K562 (cell line): ENCODE data around the gene TENM4. TPM values are rescaled to one million over a fixed set of nuclear protein-coding genes. Genes with fewer than 3 reads are reported as not detected.

Experiments used
- ATAC-seq: fragments of 200-7000 bp; cut with Tn5 transposase; 3 replicates; pipeline ENCODE4 v1.9.1; 2020; ENCODE audit warnings: moderate library complexity
- BruUV-seq: library from RNA; stranded (reverse); fragments of 400-500 nt; replicated peaks from 2 replicates; lab custom pipeline; 2021; lab: Mats Ljungman, UMichigan
- CTCF ChIA-PET: fragments of 300-600 bp; formaldehyde crosslinking; extraction: SDS; loops from one replicate; lab custom pipeline; 2021; ENCODE audit warnings: low intra/inter-chr PET ratio; lab: Yijun Ruan, JAX
- POLR2A ChIA-PET: fragments of 300-600, 350-650 bp; sonication (Branson Sonifier 250); formaldehyde crosslinking; extraction: SDS; loops from one replicate; lab custom pipeline; 2021; ENCODE audit warnings: antibody characterized with exemption, inconsistent platforms; lab: Yijun Ruan, JAX
- DNase-seq, 4 experiments: peaks; one replicate each; pipeline versions ENCODE4 v3.0.0 to v3.0.0-alpha.2; 2011 to 2018; ENCODE audit warnings: low spot score in 3 of 4, mixed read lengths in 3 of 4; ENCODE audit errors: extremely low read depth in 1 of 4
- FAIRE-seq: peaks from 2 replicates; lab custom pipeline; 2011; peaks lifted over from hg19 to GRCh38; lab: Jason Lieb, UNC
- H2AFZ ChIP-seq: 2 replicates; pipeline ENCODE4 v1.6.0; 2011; ENCODE audit warnings: low read depth, low read length, control low read depth, inconsistent platforms
- H3K27ac ChIP-seq: fragments of 200-600 bp; 3 replicates; pipeline ENCODE4 v1.8.0; 2011; ENCODE audit warnings: low read depth, mild to moderate bottlenecking, control low read depth, inconsistent platforms, low read length, moderate library complexity, mixed read lengths; ENCODE audit errors: extremely low read depth
- H3K27me3 ChIP-seq, 2 experiments: fragments of 300-600 bp in 1 of 2; 2 replicates in 1 of 2; 3 replicates in 1 of 2; pipeline versions ENCODE4 v1.6.0 to v1.8.0; 2011; ENCODE audit warnings: inconsistent platforms in 2 of 2, low read length in 2 of 2, mild to moderate bottlenecking in 1 of 2, mixed read lengths in 1 of 2, moderate library complexity in 1 of 2; ENCODE audit not compliant: control insufficient read depth in 2 of 2, insufficient read depth in 2 of 2
- H3K36me3 ChIP-seq: fragments of 300-600 bp; 3 replicates; pipeline ENCODE4 v1.8.0; 2011; ENCODE audit warnings: mild to moderate bottlenecking, low read length, inconsistent platforms; ENCODE audit not compliant: control insufficient read depth, insufficient read depth
- H3K4me1 ChIP-seq, 2 experiments: fragments of 200-600 bp in 1 of 2; replicated peaks in 1 of 2; 2 replicates in 1 of 2; 3 replicates in 1 of 2; pipeline versions ENCODE4 v1.5.1 to v1.8.0; 2011; ENCODE audit warnings: inconsistent platforms in 2 of 2, low read length in 2 of 2, mild to moderate bottlenecking in 1 of 2, mixed read lengths in 1 of 2, moderate library complexity in 1 of 2; ENCODE audit not compliant: control insufficient read depth in 2 of 2, insufficient read depth in 2 of 2
- H3K4me2 ChIP-seq: 2 replicates; pipeline ENCODE4 v1.6.1; 2011; ENCODE audit warnings: low read length, control low read depth, inconsistent platforms, mixed read lengths; ENCODE audit not compliant: insufficient read depth
- H3K4me3 ChIP-seq: fragments of 200-600 bp; sonication (generic), shearing (Covaris generic); 2 replicates; pipeline ENCODE4 v1.5.1; 2016; ENCODE audit warnings: control low read depth, inconsistent platforms
- H3K79me2 ChIP-seq: fragments of 200-600 bp; 3 replicates; pipeline ENCODE4 v1.8.0; 2011; ENCODE audit warnings: low read length, inconsistent platforms; ENCODE audit not compliant: control insufficient read depth, insufficient read depth
- H3K9ac ChIP-seq, 2 experiments: 2 replicates each; pipeline versions ENCODE4 v1.6.0 to v1.6.1; 2011; ENCODE audit warnings: low read depth in 2 of 2, low read length in 2 of 2, control low read depth in 1 of 2, inconsistent platforms in 1 of 2, mild to moderate bottlenecking in 1 of 2, mixed read lengths in 1 of 2; ENCODE audit not compliant: insufficient read depth in 1 of 2
- H3K9me1 ChIP-seq: one replicate; pipeline ENCODE4 v1.6.0; 2011; ENCODE audit warnings: inconsistent platforms, mild to moderate bottlenecking, low read length, moderate library complexity; ENCODE audit not compliant: control insufficient read depth, insufficient read depth
- H3K9me3 ChIP-seq: replicated peaks from 2 replicates; pipeline ENCODE4 v1.5.1; 2011; ENCODE audit warnings: low read depth, low read length, inconsistent platforms; ENCODE audit not compliant: control insufficient read depth, insufficient read depth
- H4K20me1 ChIP-seq: replicated peaks from 2 replicates; pipeline ENCODE4 v1.6.1; 2011; ENCODE audit warnings: low read length, inconsistent platforms, mixed read lengths; ENCODE audit not compliant: control insufficient read depth, insufficient read depth
- BCLAF1 ChIP-seq, 2 experiments: fragments of 450-650 bp in 1 of 2; IDR thresholded peaks; 2 replicates each; pipeline ENCODE4 v1.6.1; 2011 to 2017; ENCODE audit warnings: low read depth in 2 of 2, antibody characterized with exemption in 1 of 2, borderline replicate concordance in 1 of 2, low read length in 1 of 2, mild to moderate bottlenecking in 1 of 2, mixed read lengths in 1 of 2; ENCODE audit not compliant: control insufficient read depth in 1 of 2
- CHD2 ChIP-seq: IDR thresholded peaks from 2 replicates; pipeline ENCODE4 v1.6.1; 2011; ENCODE audit warnings: low read depth, low read length
- COPS2 ChIP-seq: fragments of 450-650 bp; conservative IDR thresholded peaks from 2 replicates; pipeline ENCODE4 v1.6.1; 2016; ENCODE audit warnings: mild to moderate bottlenecking, moderate library complexity
- HDAC8 ChIP-seq: fragments of 450-650 bp; IDR thresholded peaks from 2 replicates; pipeline ENCODE4 v1.6.1; 2016; ENCODE audit warnings: mild to moderate bottlenecking, missing genetic modification characterization, moderate library complexity, missing compliant biosample characterization
- HDGF ChIP-seq: fragments of 450-650 bp; IDR thresholded peaks from 2 replicates; pipeline ENCODE4 v1.6.1; 2016
- HES1 ChIP-seq: fragments of 450-650 bp; IDR thresholded peaks from 2 replicates; pipeline ENCODE4 v1.6.1; 2016; ENCODE audit warnings: low read depth, mild to moderate bottlenecking, moderate library complexity
- KAT8 ChIP-seq: fragments of 450-650 bp; IDR thresholded peaks from 2 replicates; pipeline ENCODE4 v1.6.1; 2016; ENCODE audit warnings: low read depth, mild to moderate bottlenecking
- MAZ ChIP-seq, 2 experiments: fragments of 450-650 bp in 1 of 2; sonication (generic) in 1 of 2; formaldehyde crosslinking; IDR thresholded peaks in 1 of 2; conservative IDR thresholded peaks in 1 of 2; 2 replicates each; pipeline versions ENCODE4 v1.4.0 to v1.5.0; 2020; ENCODE audit warnings: mild to moderate bottlenecking in 1 of 2, missing genetic modification reagents in 1 of 2
- NR1H2 ChIP-seq: sonication (generic); formaldehyde crosslinking; IDR thresholded peaks from 2 replicates; pipeline ENCODE4 v1.4.0; 2020; ENCODE audit warnings: mild to moderate bottlenecking, missing genetic modification reagents
- PKNOX1 ChIP-seq: fragments of 450-650 bp; IDR thresholded peaks from 2 replicates; pipeline ENCODE4 v1.6.1; 2016
- POLR2AphosphoS2 ChIP-seq: IDR thresholded peaks from 2 replicates; pipeline ENCODE4 v1.6.1; 2012; ENCODE audit warnings: low read length, improper control_type of control experiment
- PRPF4 ChIP-seq: fragments of 200-400 bp; formaldehyde crosslinking; IDR thresholded peaks from one replicate; pipeline ENCODE4 v1.6.1; 2017; ENCODE audit warnings: low read length, low read depth, mild to moderate bottlenecking; ENCODE audit not compliant: insufficient read depth, poor library complexity, severe bottlenecking
- SNIP1 ChIP-seq: fragments of 450-650 bp; IDR thresholded peaks from 2 replicates; pipeline ENCODE4 v1.7.1; 2017; ENCODE audit warnings: low read depth, mild to moderate bottlenecking
- TAF15 ChIP-seq: fragments of 200-400 bp; formaldehyde crosslinking; IDR thresholded peaks from 2 replicates; pipeline ENCODE4 v1.6.1; 2017; ENCODE audit warnings: mild to moderate bottlenecking, low read depth, low read length, moderate library complexity
- ZBTB5 ChIP-seq: fragments of 450-650 bp; IDR thresholded peaks from 2 replicates; pipeline ENCODE4 v1.6.1; 2017; ENCODE audit warnings: antibody characterized with exemption
- ZKSCAN3 ChIP-seq: fragments of 250-450 bp; sonication (Bioruptor Pico); IDR thresholded peaks from 2 replicates; pipeline ENCODE4 v1.4.0; 2020
- ZNF445 ChIP-seq: fragments of 250-450 bp; sonication (Bioruptor Pico); IDR thresholded peaks from 2 replicates; pipeline ENCODE4 v1.4.0; 2020; ENCODE audit warnings: low read depth, mild to moderate bottlenecking, moderate library complexity
- ZNF79 ChIP-seq: fragments of 250-450 bp; sonication (Bioruptor Pico); IDR thresholded peaks from 2 replicates; pipeline ENCODE4 v1.4.0; 2020; ENCODE audit warnings: low read depth, mild to moderate bottlenecking, moderate library complexity
- WGBS: fragments of 100-300 bp; shearing (Covaris generic); methylation state at CpG from one replicate; pipeline ENCODE4 v1.1.6; 2016; ENCODE audit warnings: low coverage, mixed read lengths; ENCODE audit not compliant: insufficient coverage; ENCODE audit errors: missing lambda C conversion rate; 5-methylcytosine and 5-hydroxymethylcytosine counted together
- in situ Hi-C: fragments of 300-500 bp; cut with MboI; formaldehyde crosslinking; loops from 4 replicates; pipeline ENCODE4 v1.15.0; 2018; ENCODE audit warnings: inconsistent platforms, mixed read lengths
- intact Hi-C: fragments of 100-400 bp; cut with micrococcal nuclease; formaldehyde crosslinking; loops from 2 replicates; pipeline ENCODE4 v1.14.2; 2022
- polyA plus RNA-seq, 8 experiments: library from polyadenylated mRNA; depleted of rRNA in 4 of 8; stranded (reverse) in 5 of 8; unstranded in 3 of 8; fragments of >200 nt; fragmentation: Nextera tagmentation in 2 of 8; fragmentation: Illumina TruSeq in 1 of 8; extraction: Ambion mirVana in 2 of 8; extraction: Trizol in 1 of 8; gene quantifications; 2 replicates each; pipeline versions ENCODE4 v1.2.1 to v1.2.3, GENCODE V29; 2011 to 2014; ENCODE audit warnings: inconsistent platforms in 1 of 8, missing spikeins in 1 of 8
- total RNA-seq, 7 experiments: library from RNA; depleted of rRNA in 6 of 7; stranded (reverse); fragments of >200 nt in 6 of 7; fragmentation: Illumina TruSeq in 2 of 7; extraction: Trizol in 2 of 7; gene quantifications; 2 replicates each; pipeline versions ENCODE4 v1.2.1 to v1.2.3, GENCODE V29; 2011 to 2021; ENCODE audit warnings: low replicate concordance in 1 of 7

TENM4 gene
- total and polyA plus RNA-seq, 9 of the 15 experiments (the other 6 are each of a cell fraction or from before 2014, with no cell fraction given): 0.16 TPM; not detected in 8

GRCh38 chr11:78810559-78811009, 630.2 kb downstream of the TENM4 start:
- H3K4me3 ChIP-seq: no peak overlapping the region
- intact Hi-C loops: no loop called here
- no peaks in the 10 kb centered on the region for H3K9me3 ChIP-seq
- H3K4me2 ChIP-seq: no peak overlapping the region
- WGBS: 0% methylated on average over 7 of the region's 7 CpGs
- no peaks in the 10 kb centered on the region for H3K4me1 ChIP-seq
- H3K27ac ChIP-seq: no peak overlapping the region
- no peak overlapping the region for H2AFZ ChIP-seq
- DNase-seq (no peak), ATAC-seq (no peak)
- BruUV-seq: no TSS peak
- H3K27me3 ChIP-seq: no peaks in the 10 kb centered on the region
- no peaks in the 10 kb centered on the region for H3K79me2 ChIP-seq
- no peaks in the 10 kb centered on the region for H4K20me1 ChIP-seq
- in situ Hi-C loops: no loop called here
- CTCF ChIA-PET: no interaction called here
- TF ChIP-seq PRPF4 (no peak), HDAC8 (tag) (no peak), TAF15 (no peak), COPS2 (no peak), KAT8 (no peak), MAZ (CRISPR knock-in tag; conservative IDR thresholded peaks at IDR 0.05 in 1 of 2, IDR thresholded peaks at IDR 0.05 in 1 of 2) (no peak), CHD2 (no peak), PKNOX1 (no peak), ZBTB5 (no peak), HES1 (no peak), HDGF (no peak), ZNF79 (CRISPR knock-in tag) (no peak), POLR2AphosphoS2 (no peak), BCLAF1 (IDR thresholded peaks at IDR 0.05; ENCODE audit: borderline replicate concordance in 1 of 2, control insufficient read depth in 1 of 2, low read depth in 2 of 2, low read length in 1 of 2) (no peak), NR1H2 (CRISPR knock-in tag) (no peak), SNIP1 (no peak), ZNF445 (CRISPR knock-in tag) (no peak), ZKSCAN3 (CRISPR knock-in tag) (no peak)
- TF ChIP-seq, all 486 proteins: peak for 0
- POLR2A ChIA-PET: interaction anchor here (2.1 kb wide), 1 partner anchor 9 kb away, joined by 8 read pairs; no protein-coding TSS in a partner anchor
- no peaks in the 10 kb centered on the region for H3K9me1 ChIP-seq
- H3K36me3 ChIP-seq: no peaks in the 10 kb centered on the region
- FAIRE-seq: no peak
- no peak overlapping the region for H3K9ac ChIP-seq
